Peyer's patch (tissue), 4 donors: ENCODE data around the gene SUGCT. TPM values are rescaled to one million over a fixed set of nuclear protein-coding genes. Genes with fewer than 3 reads are reported as not detected.
"Not testable (repeated sequence)": the region's sequence is repeated elsewhere in the genome, so short reads cannot be mapped to it uniquely, and the experiment has no call there.

Experiments used
- DNase-seq, 3 donors: peaks; one replicate each; pipeline ENCODE4 v3.0.0-alpha.2; 2017 to 2019
- H3K27ac ChIP-seq, 4 donors: fragments of 200-600 bp; sonication (generic); one replicate each; pipeline ENCODE4 v1.5.1; 2016 to 2019
- H3K27me3 ChIP-seq, 2 donors: fragments of 200-600 bp; sonication (generic); one replicate each; pipeline ENCODE4 v1.5.1; 2019
- H3K36me3 ChIP-seq, 3 donors: fragments of 200-600 bp; sonication (generic); one replicate each; pipeline ENCODE4 v1.5.1; 2016 to 2019
- H3K4me1 ChIP-seq, 4 donors: fragments of 200-600 bp; sonication (generic); one replicate each; pipeline ENCODE4 v1.5.1; 2016 to 2019
- H3K4me3 ChIP-seq, 4 donors: fragments of 200-600 bp; sonication (generic); 1 replicate in 3 of 4; 2 replicates in 1 of 4; pipeline ENCODE4 v1.5.1; 2016 to 2019; ENCODE audit warnings: mild to moderate bottlenecking in 1 of 4
- H3K9me3 ChIP-seq, 4 donors: fragments of 200-600 bp; sonication (generic); one replicate each; pipeline ENCODE4 v1.5.1; 2016 to 2019; ENCODE audit warnings: mild to moderate bottlenecking in 1 of 4
- CTCF ChIP-seq, 6 experiments: fragments of 450-650 bp in 4 of 6; fragments of 200-600 bp in 2 of 6; sonication (generic) in 1 of 6; IDR thresholded peaks; one replicate each; pipeline ENCODE4 v1.5.1; 2017 to 2019; ENCODE audit warnings: antibody characterized with exemption in 6 of 6, mild to moderate bottlenecking in 3 of 6, moderate library complexity in 1 of 6
- POLR2A ChIP-seq, 2 donors: fragments of 450-650 bp; IDR thresholded peaks; one replicate each; pipeline ENCODE4 v1.5.1; 2017; ENCODE audit warnings: antibody characterized with exemption in 2 of 2, mild to moderate bottlenecking in 2 of 2, moderate library complexity in 2 of 2
- total RNA-seq, 4 donors: library from RNA; depleted of rRNA; stranded (reverse); fragments of >200 nt; gene quantifications; one replicate each; pipeline ENCODE4 v1.1.0, GENCODE V29; 2016

The SUGCT gene
- total RNA-seq, 4 donors from 2014 or later: 6.4 to 8.9 (median 8.3) TPM; not detected in 1

GRCh38 chr7:40597517-40597916, 462.7 kb downstream of the SUGCT start:
- Histone ChIP-seq H3K27ac (no peak overlapping the region), H3K9me3 (no peaks in the 10 kb centered on the region), H3K4me1 (no peaks in the 10 kb centered on the region), H3K27me3 (no peaks in the 10 kb centered on the region), H3K4me3 (no peak overlapping the region), H3K36me3 (no peaks in the 10 kb centered on the region)
- DNase-seq: no peak
- TF ChIP-seq CTCF (IDR thresholded peaks at IDR 0.05) (no peak), POLR2A (IDR thresholded peaks at IDR 0.05) (no peak)

- Histone ChIP-seq H3K36me3 (no peaks in the 10 kb centered on the region), H3K9me3 (no peaks in the 10 kb centered on the region), H3K4me1 (no peaks in the 10 kb centered on the region)
These were observed 464.1 kb downstream of the SUGCT start for GRCh38 chr7:40598915-40599314.

GRCh38 chr7:40599836-40600235, 465.0 kb downstream of the SUGCT start:
- Histone ChIP-seq H3K27ac (no peak overlapping the region), H3K27me3 (no peaks in the 10 kb centered on the region), H3K4me1 (no peaks in the 10 kb centered on the region), H3K9me3 (no peaks in the 10 kb centered on the region), H3K36me3 (no peaks in the 10 kb centered on the region), H3K4me3 (no peak overlapping the region)
- no peak for DNase-seq
- no peak for TF ChIP-seq POLR2A (IDR thresholded peaks at IDR 0.05)
- no peak for TF ChIP-seq CTCF (IDR thresholded peaks at IDR 0.05)

More at GRCh38 chr7:40598915-40599314, 464.1 kb downstream of the SUGCT start:
- DNase-seq: no peak
- no peaks in the 10 kb centered on the region for H3K27me3 ChIP-seq
- H3K4me3 ChIP-seq: no peak overlapping the region
- no peak for TF ChIP-seq POLR2A (IDR thresholded peaks at IDR 0.05)
- TF ChIP-seq CTCF (IDR thresholded peaks at IDR 0.05): no peak
- H3K27ac ChIP-seq: no peak overlapping the region

GRCh38 chr7:40602351-40602750, 467.5 kb downstream of the SUGCT start:
- H3K27me3 ChIP-seq, DNase-seq, H3K4me3 ChIP-seq, H3K9me3 ChIP-seq, H3K36me3 ChIP-seq, H3K27ac ChIP-seq, H3K4me1 ChIP-seq: not testable (repeated sequence)

- Histone ChIP-seq H3K27ac (no peak overlapping the region), H3K9me3 (no peaks in the 10 kb centered on the region), H3K4me3 (no peak overlapping the region), H3K36me3 (no peaks in the 10 kb centered on the region), H3K4me1 (no peaks in the 10 kb centered on the region), H3K27me3 (no peaks in the 10 kb centered on the region)
- peak in 1 of 3 donors; percentile 53 for DNase-seq
- TF ChIP-seq POLR2A (IDR thresholded peaks at IDR 0.05) (no peak), CTCF (IDR thresholded peaks at IDR 0.05) (peak in 3 of 6 experiments; percentile 32 to 44 (median 41))
These were observed 470.0 kb downstream of the SUGCT start for GRCh38 chr7:40604601-40605438.

GRCh38 chr7:40608321-40609075, 473.7 kb downstream of the SUGCT start:
- TF ChIP-seq CTCF (IDR thresholded peaks at IDR 0.05) (no peak), POLR2A (IDR thresholded peaks at IDR 0.05) (no peak)
- no peaks in the 10 kb centered on the region for H3K27me3 ChIP-seq
- no peak overlapping the region for H3K4me3 ChIP-seq
- H3K4me1 ChIP-seq: no peaks in the 10 kb centered on the region
- no peaks in the 10 kb centered on the region for H3K9me3 ChIP-seq
- DNase-seq: no peak
- no peak overlapping the region for H3K27ac ChIP-seq
- H3K36me3 ChIP-seq: no peaks in the 10 kb centered on the region
